GM12878 (cell line): Measurements from ENCODE around the gene EZH2. TPM values are rescaled to one million over a fixed set of nuclear protein-coding genes. Genes with fewer than 3 reads are reported as not detected.

Experiments
- ATAC-seq: fragments of 200-7000 bp; cut with Tn5 transposase; 3 replicates; pipeline ENCODE4 v1.9.1; 2020; ENCODE audit warnings: mild to moderate bottlenecking, moderate library complexity
- BruUV-seq: library from RNA; stranded (reverse); fragments of 400-500 nt; replicated peaks from 2 replicates; lab custom pipeline; 2021; lab: Mats Ljungman, UMichigan
- CTCF ChIA-PET: fragments of 300-600 bp; sonication (Branson Sonifier 250); formaldehyde crosslinking; extraction: SDS; loops from one replicate; lab custom pipeline; 2021; ENCODE audit warnings: inconsistent platforms; lab: Yijun Ruan, JAX
- POLR2A ChIA-PET: fragments of 350-600 bp; formaldehyde crosslinking; extraction: SDS; loops from one replicate; lab custom pipeline; 2021; ENCODE audit warnings: inconsistent platforms; lab: Charles Lee
- RAD21 ChIA-PET: fragments of 300-600 bp; sonication (Branson Sonifier 250); formaldehyde crosslinking; loops from one replicate; lab custom pipeline; 2023; ENCODE audit warnings: antibody characterized with exemption; ENCODE audit not compliant: unreplicated experiment; lab: Charles Lee
- SMC1A ChIA-PET: fragments of 300-600 bp; sonication (Branson Sonifier 250); formaldehyde crosslinking; loops from one replicate; lab custom pipeline; 2023; ENCODE audit not compliant: unreplicated experiment, uncharacterized antibody; lab: Charles Lee
- DNase-seq: peaks from one replicate; pipeline ENCODE4 v3.0.0-alpha.2; 2011; ENCODE audit warnings: low read depth, low spot score
- FAIRE-seq: peaks from 3 replicates; lab custom pipeline; 2011; peaks lifted over from hg19 to GRCh38; lab: Jason Lieb, UNC
- H2AFZ ChIP-seq: 2 replicates; pipeline ENCODE4 v1.6.0; 2011; ENCODE audit warnings: low read depth, low read length, control low read depth; ENCODE audit not compliant: control insufficient read depth
- H3K27ac ChIP-seq: 2 replicates; pipeline ENCODE4 v1.5.1; 2011; ENCODE audit warnings: control low read depth; ENCODE audit not compliant: control insufficient read depth, insufficient read depth
- H3K27me3 ChIP-seq, 2 experiments: replicated peaks in 1 of 2; 2 replicates each; pipeline versions ENCODE4 v1.6.0 to v1.6.1; 2011; ENCODE audit warnings: low read length in 1 of 2; ENCODE audit not compliant: control insufficient read depth in 2 of 2, insufficient read depth in 2 of 2
- H3K36me3 ChIP-seq, 2 experiments: 2 replicates each; pipeline ENCODE4 v1.5.1; 2011; ENCODE audit warnings: low read length in 1 of 2; ENCODE audit not compliant: control insufficient read depth in 2 of 2, insufficient read depth in 2 of 2
- H3K4me1 ChIP-seq: 2 replicates; pipeline ENCODE4 v1.6.1; 2011; ENCODE audit warnings: mild to moderate bottlenecking, low read length, moderate library complexity, mixed read lengths; ENCODE audit not compliant: control insufficient read depth, insufficient read depth
- H3K4me2 ChIP-seq: 2 replicates; pipeline ENCODE4 v1.6.0; 2011; ENCODE audit warnings: control low read depth; ENCODE audit not compliant: control insufficient read depth, insufficient read depth
- H3K4me3 ChIP-seq: fragments of 200-600 bp; sonication (generic); 2 replicates; pipeline ENCODE4 v1.5.1; 2016
- H3K79me2 ChIP-seq: 2 replicates; pipeline ENCODE4 v1.6.0; 2011; ENCODE audit warnings: low read length; ENCODE audit not compliant: control insufficient read depth, insufficient read depth
- H3K9ac ChIP-seq: 2 replicates; pipeline ENCODE4 v1.8.0; 2011; ENCODE audit warnings: low read length, control low read depth, mixed read lengths; ENCODE audit not compliant: control insufficient read depth, insufficient read depth
- H3K9me3 ChIP-seq: replicated peaks from 3 replicates; pipeline ENCODE4 v1.5.1; 2011; ENCODE audit warnings: mild to moderate bottlenecking, low read length; ENCODE audit not compliant: control insufficient read depth, insufficient read depth
- H4K20me1 ChIP-seq: 2 replicates; pipeline ENCODE4 v1.6.0; 2011; ENCODE audit not compliant: control insufficient read depth, insufficient read depth
- BHLHE40 ChIP-seq, 2 experiments: fragments of 450-650 bp in 1 of 2; IDR thresholded peaks; 2 replicates each; pipeline ENCODE4 v1.6.1; 2011 to 2017; ENCODE audit warnings: low read depth in 2 of 2, borderline replicate concordance in 1 of 2, improper control_type of control experiment in 1 of 2, low read length in 1 of 2, mild to moderate bottlenecking in 1 of 2
- CBX3 ChIP-seq: fragments of 200-600 bp; sonication (generic); IDR thresholded peaks from 2 replicates; pipeline ENCODE4 v1.6.1; 2016; ENCODE audit warnings: low read depth, borderline replicate concordance
- CBX5 ChIP-seq: sonication (generic); IDR thresholded peaks from 2 replicates; pipeline ENCODE4 v1.6.1; 2016; ENCODE audit warnings: low read depth, moderate library complexity, mild to moderate bottlenecking, inconsistent platforms
- ESRRA ChIP-seq: IDR thresholded peaks from 2 replicates; pipeline ENCODE4 v1.6.1; 2012; ENCODE audit warnings: mild to moderate bottlenecking, low read length, improper control_type of control experiment
- FOS ChIP-seq: IDR thresholded peaks from 3 replicates; pipeline ENCODE4 v1.6.1; 2011; ENCODE audit warnings: borderline replicate concordance; ENCODE audit not compliant: insufficient read length; ENCODE audit errors: extremely low read depth
- JUND ChIP-seq: IDR thresholded peaks from 2 replicates; pipeline ENCODE4 v1.6.1; 2012; ENCODE audit warnings: low read depth, mild to moderate bottlenecking, low read length, improper control_type of control experiment, moderate library complexity
- KLF5 ChIP-seq: fragments of 450-650 bp; IDR thresholded peaks from 2 replicates; pipeline ENCODE4 v1.6.1; 2014; ENCODE audit warnings: mild to moderate bottlenecking; ENCODE audit not compliant: partially characterized antibody
- MTA2 ChIP-seq: fragments of 450-650 bp; IDR thresholded peaks from 2 replicates; pipeline ENCODE4 v1.6.1; 2016; ENCODE audit warnings: low read depth, mild to moderate bottlenecking, moderate library complexity
- MYC ChIP-seq: IDR thresholded peaks from 2 replicates; pipeline ENCODE4 v1.6.1; 2011; ENCODE audit warnings: mild to moderate bottlenecking, low read length, moderate library complexity, inconsistent platforms; ENCODE audit not compliant: insufficient read depth, insufficient replicate concordance, insufficient read length, severe bottlenecking
- PAX5 ChIP-seq: IDR thresholded peaks from 2 replicates; pipeline ENCODE4 v1.6.1; 2011; ENCODE audit warnings: low read depth, low read length, borderline replicate concordance
- RB1 ChIP-seq: fragments of 450-650 bp; formaldehyde crosslinking; IDR thresholded peaks from 2 replicates; pipeline ENCODE4 v1.6.1; 2017; ENCODE audit warnings: mild to moderate bottlenecking, borderline replicate concordance
- RCOR1 ChIP-seq: conservative IDR thresholded peaks from 2 replicates; pipeline ENCODE4 v1.6.1; 2012; ENCODE audit warnings: low read depth, low read length, improper control_type of control experiment
- STAT1 ChIP-seq: fragments of 450-650 bp; conservative IDR thresholded peaks from 2 replicates; pipeline ENCODE4 v1.6.1; 2014; ENCODE audit warnings: antibody characterized with exemption, mild to moderate bottlenecking
- SUZ12 ChIP-seq: fragments of 200-600 bp; sonication (generic); IDR thresholded peaks from one replicate; pipeline ENCODE4 v1.6.1; 2018; ENCODE audit warnings: antibody characterized with exemption, mild to moderate bottlenecking; ENCODE audit not compliant: unreplicated experiment
- WRNIP1 ChIP-seq: IDR thresholded peaks from 2 replicates; pipeline ENCODE4 v1.6.1; 2011; ENCODE audit warnings: low read depth, low read length, improper control_type of control experiment, borderline replicate concordance
- ZNF384 ChIP-seq: IDR thresholded peaks from 2 replicates; pipeline ENCODE4 v1.6.1; 2012; ENCODE audit warnings: low read depth, mild to moderate bottlenecking, low read length, improper control_type of control experiment, borderline replicate concordance
- WGBS: methylation state at CpG from one replicate; pipeline ENCODE4 v1.1.6; 2016; ENCODE audit warnings: low lambda C conversion rate; ENCODE audit not compliant: insufficient replicate concordance, insufficient coverage; ENCODE audit errors: missing lambda C conversion rate; 5-methylcytosine and 5-hydroxymethylcytosine counted together
- in situ Hi-C: fragments of 300-500 bp; cut with MboI; formaldehyde crosslinking; loops from 9 replicates; pipeline ENCODE4 v1.14.3; 2018; ENCODE audit warnings: mixed read lengths
- intact Hi-C: fragments of 100-400 bp; cut with micrococcal nuclease; formaldehyde crosslinking; loops from one replicate; pipeline ENCODE4 v1.14.2; 2022; ENCODE audit not compliant: unreplicated experiment
- polyA plus RNA-seq, 11 experiments: library from polyadenylated mRNA; depleted of rRNA in 4 of 11; unstranded in 6 of 11; stranded (reverse) in 5 of 11; fragments of >200 nt; fragmentation: Nextera tagmentation in 4 of 11; fragmentation: Illumina TruSeq in 1 of 11; extraction: Ambion mirVana in 4 of 11; extraction: Trizol in 1 of 11; gene quantifications; 1 replicate in 1 of 11; 2 replicates in 10 of 11; pipeline versions ENCODE4 v1.2.1 to v1.2.3, GENCODE V29; 2011 to 2016; ENCODE audit warnings: inconsistent platforms in 2 of 11, missing spikeins in 2 of 11, low read depth in 1 of 11
- total RNA-seq, 4 experiments: library from RNA; depleted of rRNA in 3 of 4; stranded (reverse); fragments of >200 nt in 3 of 4; fragmentation: Illumina TruSeq in 1 of 4; extraction: Trizol in 1 of 4; gene quantifications; 2 replicates each; pipeline versions ENCODE4 v1.2.1 to v1.2.3, GENCODE V29; 2013 to 2021

The EZH2 gene
- total and polyA plus RNA-seq, 10 of the 15 experiments (the other 5 are each of a cell fraction or from before 2014, with no cell fraction given) = 19.4 to 69.6 (median 40.8) TPM

GRCh38 chr7:148799893-148800555 lies 84.1 kb downstream of the EZH2 start:
- Histone ChIP-seq H3K27me3 (no peaks in the 10 kb centered on the region), H3K9ac (no peak overlapping the region), H4K20me1 (no peaks in the 10 kb centered on the region), H2AFZ (no peak overlapping the region), H3K4me3 (no peak overlapping the region), H3K36me3 (peaks cover 18 to 26% of the 10 kb centered on the region in 2 experiments), H3K27ac (no peak overlapping the region)
- intact Hi-C loops (loop anchor here (10.0 kb wide), 1 partner anchor 165 kb away; no protein-coding TSS in a partner anchor), in situ Hi-C loops (no loop called here)
- no peak for ATAC-seq
- FAIRE-seq = no peak
- SMC1A ChIA-PET = interaction anchor here (0.6 kb wide), 1 partner anchor 43 kb away, joined by 5 read pairs; no protein-coding TSS in a partner anchor
- DNase-seq = no peak
- TF ChIP-seq KLF5 (no peak), SUZ12 (no peak), CBX5 (no peak), MYC (no peak), BHLHE40 (IDR thresholded peaks at IDR 0.05; ENCODE audit: borderline replicate concordance in 1 of 2, low read depth in 2 of 2, low read length in 1 of 2) (no peak), PAX5 (no peak), WRNIP1 (no peak), STAT1 (no peak), MTA2 (no peak), ZNF384 (no peak), CBX3 (no peak), RB1 (no peak), JUND (no peak), RCOR1 (no peak), FOS (no peak), ESRRA (no peak)
- TF ChIP-seq, all 136 proteins: peak for 0
- POLR2A ChIA-PET = no interaction called here
- no peaks in the 10 kb centered on the region for H3K4me1 ChIP-seq
- no peaks in the 10 kb centered on the region for H3K9me3 ChIP-seq
- H3K79me2 ChIP-seq = no peaks in the 10 kb centered on the region
- no peak overlapping the region for H3K4me2 ChIP-seq
- CTCF ChIA-PET = no interaction called here
- 73% methylated on average over 10 of the region's 10 CpGs for WGBS
- RAD21 ChIA-PET = no interaction called here
- no TSS peak for BruUV-seq
